IPS-11a (cell line): ENCODE measurements around the gene PTX4.

ENCODE experiments used
- H3K4me3 ChIP-seq: one replicate; pipeline ENCODE4 v1.5.1; 2013; ENCODE audit warnings: low read depth, low read length, control low read depth

Gene PTX4

GRCh38 chr16:1501630-1502029, 12.9 kb upstream of the PTX4 start:
- no peak overlapping the region for H3K4me3 ChIP-seq

DNA sequence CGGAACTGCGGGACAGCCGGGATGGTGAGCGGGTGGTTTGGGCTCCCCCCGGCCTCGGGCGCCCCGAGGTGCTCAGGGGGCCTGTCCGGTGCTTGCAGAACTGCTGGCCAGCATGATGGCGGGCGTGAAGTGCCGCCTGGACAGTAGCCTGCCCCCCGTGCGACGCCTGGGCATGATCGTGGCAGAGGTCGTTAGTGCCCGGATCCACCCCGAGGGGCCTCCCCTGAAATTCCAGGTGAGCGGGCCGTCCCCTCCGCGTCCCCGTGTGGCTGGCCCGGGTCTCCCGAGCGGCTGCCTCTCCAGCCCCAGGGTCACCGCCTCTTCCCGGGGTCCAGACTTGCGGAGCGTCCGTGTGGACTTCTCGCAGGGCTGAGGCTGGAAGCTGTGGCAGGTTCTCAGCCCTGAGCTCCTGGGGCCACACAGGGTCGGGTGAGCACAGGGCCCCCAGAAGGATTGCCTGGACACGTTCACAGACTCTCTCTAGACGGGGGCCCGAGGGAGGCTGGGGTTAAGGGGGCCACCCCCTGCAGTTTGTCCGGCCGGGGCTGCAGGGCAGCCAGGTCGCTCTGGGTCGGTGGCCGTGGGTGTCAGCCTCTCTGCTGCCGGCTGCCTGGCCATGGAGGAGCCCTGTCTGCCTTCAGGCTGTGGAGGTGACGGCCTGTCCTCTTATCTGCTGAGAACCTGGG, 11.9 kb upstream of the PTX4 start:
- no peak overlapping the region for H3K4me3 ChIP-seq

DNA sequence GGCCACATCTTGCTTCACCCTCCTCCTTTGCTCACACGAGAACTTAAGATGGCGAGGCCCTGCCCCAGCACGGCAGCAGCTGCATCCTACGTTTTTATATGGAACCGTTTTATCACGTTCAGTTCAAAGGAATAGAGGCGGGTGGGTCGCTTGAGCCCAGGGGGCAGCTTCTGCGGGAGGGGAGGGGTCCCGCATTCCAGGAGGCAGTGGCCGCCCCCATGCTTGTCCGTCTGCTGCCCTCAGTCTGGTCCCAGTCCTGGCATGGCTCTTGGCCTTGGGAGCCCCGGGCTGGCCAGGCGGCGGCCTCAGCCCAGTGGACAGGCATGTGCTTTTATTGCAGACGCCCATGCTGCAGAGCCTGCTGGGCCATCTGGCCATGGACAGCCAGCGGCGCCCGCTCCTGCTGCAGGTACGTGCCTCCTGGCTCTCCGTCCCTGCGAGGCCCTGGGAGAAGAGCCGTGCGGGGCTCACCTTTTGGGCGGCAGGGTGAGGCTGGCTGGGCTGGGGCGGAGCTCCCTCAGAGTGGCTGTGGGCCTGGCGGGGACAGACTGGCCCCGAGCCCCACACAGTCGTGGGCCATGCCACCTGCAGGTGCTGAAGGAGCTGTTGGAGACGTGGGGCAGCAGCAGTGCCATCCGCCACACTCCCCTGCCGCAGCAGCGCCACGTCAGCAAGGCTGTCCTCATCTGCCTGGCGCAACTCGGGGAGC, 11.2 kb upstream of the PTX4 start:
- no peak overlapping the region for H3K4me3 ChIP-seq

- no peak overlapping the region for H3K4me3 ChIP-seq
Observed at GRCh38 chr16:1498899-1499676, 10.3 kb upstream of the PTX4 start.

GRCh38 chr16:1497014-1497598, 8.4 kb upstream of the PTX4 start:
- no peak overlapping the region for H3K4me3 ChIP-seq

GRCh38 chr16:1496464-1496863, 7.7 kb upstream of the PTX4 start:
- no peak overlapping the region for H3K4me3 ChIP-seq

GRCh38 chr16:1495889-1496262, 7.1 kb upstream of the PTX4 start:
- H3K4me3 ChIP-seq: no peak overlapping the region

DNA sequence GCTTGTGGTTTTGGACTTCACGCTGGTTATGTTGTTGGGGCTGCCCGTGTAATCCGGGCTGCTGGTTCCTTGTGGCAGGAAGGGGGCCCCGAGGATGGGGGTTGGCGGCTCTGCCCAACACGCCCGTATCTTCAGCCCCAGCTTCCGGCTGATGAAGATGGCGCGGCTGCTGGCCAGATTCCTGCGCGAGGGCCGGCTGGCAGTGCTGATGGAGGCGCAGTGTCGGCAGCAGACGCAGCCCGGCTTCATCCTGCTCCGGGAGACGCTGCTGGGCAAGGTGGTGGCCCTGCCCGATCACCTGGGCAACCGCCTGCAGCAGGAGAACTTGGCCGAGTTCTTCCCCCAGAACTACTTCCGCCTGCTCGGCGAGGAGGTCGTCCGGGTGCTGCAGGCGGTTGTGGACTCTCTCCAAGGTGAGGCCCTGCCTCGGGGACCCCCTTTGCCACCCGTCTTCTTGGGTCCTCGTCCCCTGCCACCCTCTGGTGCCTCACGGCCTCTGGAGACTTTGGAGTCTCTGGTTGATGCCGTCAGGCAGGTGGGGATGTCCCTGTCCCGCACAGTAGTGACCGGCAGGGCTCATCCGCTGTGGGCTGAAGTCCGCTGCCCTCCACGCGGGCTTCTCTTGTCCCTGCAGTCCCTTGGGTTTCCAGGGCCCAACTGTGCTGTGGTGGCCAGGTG, 6.6 kb upstream of the PTX4 start:
- H3K4me3 ChIP-seq: no peak overlapping the region

GRCh38 chr16:1494711-1495110, 6.0 kb upstream of the PTX4 start:
- H3K4me3 ChIP-seq: no peak overlapping the region

DNA sequence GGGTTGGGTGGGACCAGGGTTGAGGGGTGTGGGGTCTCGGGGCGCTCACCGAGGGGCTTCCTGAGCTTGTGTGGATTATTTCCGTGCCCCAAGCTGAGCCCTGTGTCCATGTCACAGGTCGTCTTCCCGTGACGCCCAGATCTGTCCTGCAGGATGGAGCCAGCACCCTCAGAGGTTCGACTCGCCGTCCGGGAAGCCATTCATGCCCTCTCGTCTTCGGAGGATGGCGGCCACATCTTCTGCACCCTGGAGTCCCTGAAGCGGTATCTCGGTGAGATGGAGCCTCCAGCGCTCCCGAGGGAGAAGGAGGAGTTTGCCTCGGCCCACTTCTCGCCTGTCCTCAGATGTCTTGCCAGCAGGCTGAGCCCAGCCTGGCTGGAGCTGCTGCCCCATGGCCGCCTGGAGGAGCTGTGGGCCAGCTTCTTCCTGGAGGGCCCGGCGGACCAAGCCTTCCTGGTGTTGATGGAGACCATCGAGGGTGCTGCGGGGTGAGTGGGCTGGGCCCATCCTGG, 5.4 kb upstream of the PTX4 start:
- H3K4me3 ChIP-seq: peak overlapping the region; percentile 59

DNA sequence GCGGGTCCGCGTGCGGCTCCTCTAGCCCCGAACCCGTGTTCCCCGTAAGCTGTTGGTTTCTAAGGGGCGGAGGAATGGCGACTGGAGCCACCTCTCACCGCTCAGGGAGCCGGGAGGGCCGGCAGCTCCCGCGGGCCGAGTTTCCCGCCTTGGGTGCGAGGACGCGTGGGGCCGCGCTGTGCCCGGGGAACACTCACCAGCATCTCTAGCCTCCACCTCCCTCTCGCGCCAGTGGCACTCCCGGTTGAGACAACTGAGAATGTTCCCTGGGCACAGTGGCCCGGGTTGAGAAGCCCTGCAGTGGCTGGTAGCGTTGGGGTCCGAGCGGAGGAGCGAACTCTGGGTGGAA, 5.0 kb upstream of the PTX4 start:
- H3K4me3 ChIP-seq: peak overlapping the region; percentile 59

GRCh38 chr16:1492923-1493745, 4.4 kb upstream of the PTX4 start, which contains the start of gene TELO2:
TSS of gene TELO2 (plus strand) at chr16:1493360. CDS start at chr16:1494282, 922 bp downstream.
- peak within 1 kb of the TSS; percentile 59 for H3K4me3 ChIP-seq

DNA sequence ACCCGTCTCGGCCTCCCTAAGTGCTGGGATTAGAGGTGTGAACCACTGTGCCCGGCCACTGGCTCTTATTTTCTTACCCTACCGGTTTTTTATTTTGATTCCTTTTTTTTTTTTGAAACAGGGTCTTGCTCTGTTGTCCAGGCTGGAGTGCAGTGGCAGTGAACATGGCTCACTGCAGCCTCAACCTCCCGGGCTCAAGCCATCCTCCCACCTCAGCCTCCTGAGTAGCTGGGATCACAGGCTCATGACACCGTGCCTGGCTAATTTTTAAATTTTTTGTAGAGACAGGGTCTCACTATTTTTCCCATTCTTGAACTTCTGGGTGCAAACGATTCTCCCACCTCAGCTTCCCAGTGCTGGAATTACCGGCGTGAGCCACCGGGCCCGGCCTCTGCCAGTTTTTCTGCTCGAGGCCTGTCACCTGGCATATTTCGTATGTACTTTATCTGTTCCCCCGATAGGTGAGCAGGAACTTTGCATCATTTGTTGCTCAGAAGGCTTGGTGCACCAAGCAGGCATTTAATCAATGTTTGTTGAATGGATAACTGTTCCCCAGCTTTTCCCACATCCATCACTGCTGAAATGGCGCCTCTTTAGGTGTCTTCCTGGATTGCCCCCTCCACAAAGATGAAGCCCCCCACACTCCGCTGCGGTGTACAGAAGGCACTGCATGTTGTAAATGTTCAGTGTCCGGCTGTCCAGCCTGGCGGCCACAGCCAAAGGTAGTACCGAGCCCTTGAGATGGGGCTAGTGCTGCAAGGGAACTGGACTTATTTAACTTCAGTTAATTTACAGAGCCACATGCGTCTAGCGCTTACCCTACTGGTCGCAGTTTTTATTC, 3.6 kb upstream of the PTX4 start:
- H3K4me3 ChIP-seq: peak overlapping the region; percentile 59

DNA sequence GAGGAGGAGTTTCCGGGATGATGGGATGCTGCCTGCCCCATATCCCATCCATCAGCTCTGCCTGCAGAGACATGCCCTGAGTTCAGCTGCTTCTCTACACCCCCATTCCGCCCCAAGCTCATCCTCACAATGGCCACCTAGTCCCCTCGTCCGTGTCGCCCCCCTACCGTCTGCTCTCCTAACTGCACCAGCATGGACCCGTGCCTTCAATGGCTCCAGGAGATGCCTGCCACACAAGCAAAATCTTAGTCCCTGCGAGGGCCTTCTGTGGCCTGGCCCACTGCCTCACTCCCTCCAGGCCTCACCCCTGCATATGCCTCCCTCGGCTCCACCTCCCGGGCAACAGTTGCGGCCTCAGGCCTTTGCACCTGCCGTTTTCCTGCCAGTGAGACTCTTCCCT, 2.6 kb upstream of the PTX4 start:
- no peak overlapping the region for H3K4me3 ChIP-seq

DNA sequence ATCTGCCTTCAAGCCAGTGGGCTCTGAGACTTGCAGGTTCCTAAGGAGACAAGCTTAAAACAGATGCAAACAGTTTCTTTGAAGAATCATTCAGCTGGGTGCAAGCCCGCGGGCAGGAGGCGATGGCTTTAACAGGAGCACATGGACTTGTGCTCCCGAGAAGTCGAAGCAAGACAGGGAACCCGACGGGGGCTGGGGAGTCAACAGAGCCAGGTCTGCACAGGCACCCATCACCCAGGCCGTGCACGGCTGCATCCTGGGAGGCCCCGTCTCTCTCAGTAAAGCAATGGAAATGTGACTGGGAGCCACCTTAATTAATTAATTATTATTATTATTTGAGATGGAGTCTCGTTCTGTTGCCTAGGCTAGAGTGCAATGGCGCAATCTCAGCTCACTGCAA, 333 bp upstream of the PTX4 start:
- no peak overlapping the region for H3K4me3 ChIP-seq

GRCh38 chr16:1488054-1488601, 616 bp downstream of the PTX4 start:
- H3K4me3 ChIP-seq: no peak overlapping the region

- no peak overlapping the region for H3K4me3 ChIP-seq
Observed at GRCh38 chr16:1487395-1488053, 1.2 kb downstream of the PTX4 start.
